Sigmoid colon (tissue), 7 donors: ENCODE results near the gene ESRRB. TPM values are rescaled to one million over a fixed set of nuclear protein-coding genes. Genes with fewer than 3 reads are reported as not detected.

Source experiments
- DNase-seq: peaks from one replicate; pipeline ENCODE4 v3.0.0-alpha.2; 2019
- H3K27ac ChIP-seq, 4 donors: fragments of 200-600 bp; sonication (generic); one replicate each; pipeline ENCODE4 v1.5.1; 2016 to 2019; ENCODE audit warnings: mild to moderate bottlenecking in 1 of 4
- H3K27me3 ChIP-seq, 3 donors: fragments of 200-600 bp; sonication (generic); one replicate each; pipeline ENCODE4 v1.5.1; 2019; ENCODE audit warnings: mild to moderate bottlenecking in 1 of 3
- H3K36me3 ChIP-seq, 4 donors: fragments of 200-600 bp; sonication (generic); one replicate each; pipeline ENCODE4 v1.5.1; 2016 to 2019
- H3K4me1 ChIP-seq, 4 donors: fragments of 200-600 bp; sonication (generic); one replicate each; pipeline ENCODE4 v1.5.1; 2017 to 2019
- H3K4me3 ChIP-seq, 4 donors: fragments of 200-600 bp; sonication (generic); one replicate each; pipeline ENCODE4 v1.5.1; 2017 to 2019; ENCODE audit warnings: mild to moderate bottlenecking in 2 of 4, moderate library complexity in 1 of 4
- H3K9me3 ChIP-seq, 4 donors: fragments of 200-600 bp in 3 of 4; sonication (generic) in 3 of 4; one replicate each; pipeline versions ENCODE4 v1.5.1 to v1.6.1; 2013 to 2019
- CTCF ChIP-seq, 4 experiments: fragments of 450-650 bp in 3 of 4; fragments of 200-600 bp in 1 of 4; IDR thresholded peaks; one replicate each; pipeline ENCODE4 v1.5.1; 2016 to 2019; ENCODE audit warnings: antibody characterized with exemption in 4 of 4, mild to moderate bottlenecking in 3 of 4, moderate library complexity in 2 of 4
- EP300 ChIP-seq, 4 donors: sonication (generic); formaldehyde crosslinking; IDR thresholded peaks; one replicate each; pipeline ENCODE4 v1.6.1; 2017; ENCODE audit warnings: antibody characterized with exemption in 4 of 4
- POLR2A ChIP-seq, 2 donors: fragments of 450-650 bp; IDR thresholded peaks; one replicate each; pipeline ENCODE4 v1.6.1; 2016; ENCODE audit warnings: antibody characterized with exemption in 2 of 2, mild to moderate bottlenecking in 2 of 2, moderate library complexity in 2 of 2
- POLR2AphosphoS5 ChIP-seq, 4 donors: sonication (generic); formaldehyde crosslinking; IDR thresholded peaks; one replicate each; pipeline ENCODE4 v1.6.1; 2017; ENCODE audit warnings: antibody characterized with exemption in 4 of 4
- WGBS, 2 donors: extraction: QIAGEN DNeasy Blood & Tissue Kit; methylation state at CpG; one replicate each; pipeline ENCODE4 v1.1.7; 2013; 5-methylcytosine and 5-hydroxymethylcytosine counted together
- intact Hi-C: fragments of 100-400 bp; cut with DNase I; formaldehyde crosslinking; loops from one replicate; pipeline ENCODE4 v1.15.1; 2023
- polyA plus RNA-seq, 3 donors: library from polyadenylated mRNA; stranded (reverse); fragments of 200-250 nt; gene quantifications; one replicate each; pipeline ENCODE4 v1.2.3, GENCODE V29; 2013
- total RNA-seq, 4 donors: library from RNA; depleted of rRNA; stranded (reverse); fragments of >200 nt; gene quantifications; one replicate each; pipeline ENCODE4 v1.1.0, GENCODE V29; 2016
- donor health status: healthy with polysubstance abuse.
- donor health status: Bipolar disorder and iron deficiency.
- donor health status: healthy.

The ESRRB gene
- total and polyA plus RNA-seq, 7 donors, result under 0.01 to 0.04 TPM; not detected in 5

DNA sequence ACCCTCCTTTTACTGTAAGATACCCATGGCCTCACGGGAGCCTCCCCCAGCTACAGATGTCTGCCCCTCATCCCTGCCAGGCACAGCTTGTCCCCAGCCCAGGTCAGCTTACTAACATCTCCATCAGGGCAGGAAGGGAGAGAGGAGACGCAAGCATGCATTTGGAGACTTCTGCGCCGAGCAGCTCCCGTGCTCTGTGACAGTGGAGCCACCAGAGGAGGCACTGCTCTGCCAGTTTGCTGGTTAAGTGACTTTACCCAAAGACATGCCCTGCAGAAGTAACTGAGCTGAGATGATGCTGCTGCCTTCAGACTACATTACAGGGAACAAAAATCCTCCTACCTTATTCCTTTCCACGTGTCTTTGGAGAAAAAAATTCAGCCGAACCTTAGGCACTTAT lies 133.4 kb downstream of the ESRRB start:
- no peaks in the 10 kb centered on the region for H3K27me3 ChIP-seq
- no peak overlapping the region for H3K4me3 ChIP-seq
- no peaks in the 10 kb centered on the region for H3K36me3 ChIP-seq
- no peak overlapping the region for H3K27ac ChIP-seq
- DNase-seq, result no peak
- WGBS, 2 donors, result 74 to 77% methylated on average over 7 of the region's 7 CpGs
- TF ChIP-seq POLR2AphosphoS5 (IDR thresholded peaks at IDR 0.05) (no peak), CTCF (IDR thresholded peaks at IDR 0.05) (no peak), POLR2A (IDR thresholded peaks at IDR 0.05) (no peak), EP300 (IDR thresholded peaks at IDR 0.05) (no peak)
- intact Hi-C loops, result no loop called here
- H3K4me1 ChIP-seq, result no peaks in the 10 kb centered on the region
- no peaks in the 10 kb centered on the region for H3K9me3 ChIP-seq

DNA sequence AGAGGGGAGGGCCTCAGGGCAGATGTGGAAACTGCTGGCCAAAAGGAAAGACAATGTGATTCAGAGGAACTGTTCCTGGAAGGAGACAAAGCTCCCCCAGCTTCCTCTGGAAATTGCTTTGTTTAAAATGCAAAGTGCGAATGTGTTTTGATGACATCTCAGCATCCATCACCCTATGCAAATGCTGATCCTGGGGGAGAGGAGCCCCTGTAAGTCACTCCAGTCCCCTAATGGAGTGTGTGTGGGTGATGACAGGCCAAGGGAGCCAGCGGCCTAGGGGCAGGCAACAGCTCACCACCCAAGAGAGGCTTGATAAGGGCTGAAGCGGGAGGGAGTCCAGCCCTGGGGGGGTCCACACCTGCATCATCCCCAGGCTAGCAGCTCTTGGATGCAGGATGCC lies 134.2 kb downstream of the ESRRB start:
- Histone ChIP-seq H3K27me3 (no peaks in the 10 kb centered on the region), H3K4me1 (no peaks in the 10 kb centered on the region), H3K36me3 (no peaks in the 10 kb centered on the region), H3K9me3 (no peaks in the 10 kb centered on the region), H3K27ac (no peak overlapping the region), H3K4me3 (no peak overlapping the region)
- intact Hi-C loops, result loop anchor here (10.0 kb wide), 1 partner anchor 135 kb away; no protein-coding TSS in a partner anchor
- TF ChIP-seq CTCF (IDR thresholded peaks at IDR 0.05) (no peak), POLR2A (IDR thresholded peaks at IDR 0.05) (no peak), POLR2AphosphoS5 (IDR thresholded peaks at IDR 0.05) (no peak), EP300 (IDR thresholded peaks at IDR 0.05) (no peak)
- DNase-seq, result no peak
- WGBS, 2 donors, result 67 to 70% methylated on average over 3 of the region's 3 CpGs

DNA sequence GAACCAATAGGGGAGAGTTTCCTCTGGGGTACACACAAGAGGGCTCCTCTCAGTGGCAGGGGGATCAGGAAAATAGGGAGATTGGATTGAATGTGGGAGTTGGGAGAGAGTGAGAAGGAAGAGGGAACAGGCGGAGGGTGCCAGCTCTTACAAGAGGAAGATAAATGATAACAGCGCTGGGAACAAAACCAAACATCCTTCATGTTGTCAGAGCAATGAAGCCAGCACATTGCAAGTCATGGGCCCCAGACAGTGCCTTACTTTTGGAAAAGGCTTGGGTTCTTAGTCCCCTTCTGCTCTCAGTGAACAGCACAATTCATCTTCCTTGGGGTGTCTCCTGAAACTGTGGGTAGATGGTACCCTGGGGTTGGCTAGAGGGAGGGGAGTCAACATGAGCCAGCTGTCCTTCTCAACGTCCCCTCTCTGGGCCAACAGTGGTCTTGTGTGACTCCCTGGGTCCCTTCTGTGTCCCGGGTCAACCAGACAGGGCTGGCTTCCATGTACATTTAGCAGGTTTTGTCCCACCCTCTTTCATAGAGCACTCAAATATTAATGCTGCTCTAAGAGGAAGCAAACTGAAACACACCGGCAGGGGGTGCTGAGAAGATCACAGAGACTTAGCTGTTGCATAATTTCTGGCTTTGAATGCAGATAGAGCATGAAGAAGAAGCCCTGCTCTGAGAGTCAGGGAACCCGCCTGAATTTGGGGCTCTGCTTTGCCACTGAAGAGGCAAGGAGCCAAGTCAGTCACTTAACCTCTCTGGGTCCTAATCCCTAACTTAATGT lies 138.5 kb downstream of the ESRRB start:
- TF ChIP-seq POLR2AphosphoS5 (IDR thresholded peaks at IDR 0.05) (no peak), POLR2A (IDR thresholded peaks at IDR 0.05) (no peak), EP300 (IDR thresholded peaks at IDR 0.05) (no peak), CTCF (IDR thresholded peaks at IDR 0.05) (no peak)
- H3K4me1 ChIP-seq, result no peaks in the 10 kb centered on the region
- H3K36me3 ChIP-seq, result no peaks in the 10 kb centered on the region
- WGBS, 2 donors, result 65 to 68% methylated on average over 6 of the region's 6 CpGs
- H3K27me3 ChIP-seq, result no peaks in the 10 kb centered on the region
- no peaks in the 10 kb centered on the region for H3K9me3 ChIP-seq
- intact Hi-C loops, result loop anchor here (10.0 kb wide), 1 partner anchor 130 kb away; no protein-coding TSS in a partner anchor
- DNase-seq, result no peak
- H3K27ac ChIP-seq, result no peak overlapping the region
- no peak overlapping the region for H3K4me3 ChIP-seq

DNA sequence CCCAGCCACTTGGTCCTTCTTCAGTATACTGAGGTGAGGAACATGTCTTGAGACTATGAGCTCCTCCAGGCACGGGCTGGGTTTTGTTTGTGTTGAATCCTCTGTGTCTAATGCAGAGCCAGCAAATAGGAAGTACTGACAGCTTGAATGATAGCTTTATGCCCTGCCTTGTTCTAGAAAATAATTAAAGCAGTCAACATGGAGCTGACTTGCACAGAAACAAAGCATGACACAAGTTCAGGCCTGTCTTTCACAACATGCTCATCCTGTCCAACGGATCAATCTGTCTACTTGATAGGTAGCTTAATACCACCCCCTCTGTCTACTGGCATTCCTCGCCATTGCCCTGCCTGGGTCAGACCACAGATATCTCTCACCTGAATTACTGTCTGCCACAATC lies 140.9 kb downstream of the ESRRB start:
- Histone ChIP-seq H3K4me1 (no peaks in the 10 kb centered on the region), H3K4me3 (no peak overlapping the region), H3K36me3 (no peaks in the 10 kb centered on the region), H3K27me3 (no peaks in the 10 kb centered on the region), H3K27ac (no peak overlapping the region), H3K9me3 (peaks cover 0 to 2% (median 0%) of the 10 kb centered on the region in 4 donors)
- WGBS, 2 donors, result 52 to 62% methylated on average over 3 of the region's 3 CpGs
- TF ChIP-seq POLR2A (IDR thresholded peaks at IDR 0.05), result no peak
- TF ChIP-seq CTCF (IDR thresholded peaks at IDR 0.05), result no peak
- no peak for TF ChIP-seq POLR2AphosphoS5 (IDR thresholded peaks at IDR 0.05)
- TF ChIP-seq EP300 (IDR thresholded peaks at IDR 0.05), result no peak
- no peak for DNase-seq
- intact Hi-C loops, result loop anchor here (10.0 kb wide), 1 partner anchor 128 kb away; no protein-coding TSS in a partner anchor
